Measurements from ENCODE around the gene LRMDA.

DNA sequence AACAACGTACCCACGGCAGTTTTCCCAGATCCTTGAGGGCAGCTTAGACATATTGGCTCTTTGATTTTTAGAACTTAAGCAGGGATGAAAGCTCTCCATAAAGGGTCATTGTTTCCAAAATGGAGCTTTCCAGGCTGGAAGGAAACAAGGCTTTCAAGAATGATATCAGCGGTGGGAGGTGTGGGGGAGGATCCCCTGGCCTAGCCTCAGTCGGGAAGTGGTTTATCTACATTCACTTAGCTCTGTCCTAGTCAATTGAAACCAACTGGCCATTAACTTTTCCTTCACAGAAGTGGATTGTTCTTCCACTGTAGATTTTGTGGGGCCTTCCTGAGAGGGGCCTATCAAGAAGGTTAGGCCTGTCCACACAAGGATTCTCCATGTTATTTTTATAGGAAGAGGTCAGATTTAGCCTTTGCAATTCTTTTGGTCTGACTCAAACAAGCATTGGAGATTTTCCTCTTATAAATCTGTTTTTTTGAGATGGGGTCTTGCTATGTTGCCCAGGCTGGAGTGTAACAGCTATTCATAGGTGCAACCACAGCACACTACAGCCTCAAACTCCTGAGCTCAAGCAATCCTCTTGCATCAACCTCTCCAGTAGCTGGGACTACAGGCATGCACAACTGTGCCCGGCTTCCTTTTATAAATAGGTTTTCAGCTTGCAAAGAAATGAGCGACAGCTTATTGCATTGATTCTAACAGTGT is 343.5 kb downstream of the LRMDA start:
- TF ChIP-seq, protein P1, sequence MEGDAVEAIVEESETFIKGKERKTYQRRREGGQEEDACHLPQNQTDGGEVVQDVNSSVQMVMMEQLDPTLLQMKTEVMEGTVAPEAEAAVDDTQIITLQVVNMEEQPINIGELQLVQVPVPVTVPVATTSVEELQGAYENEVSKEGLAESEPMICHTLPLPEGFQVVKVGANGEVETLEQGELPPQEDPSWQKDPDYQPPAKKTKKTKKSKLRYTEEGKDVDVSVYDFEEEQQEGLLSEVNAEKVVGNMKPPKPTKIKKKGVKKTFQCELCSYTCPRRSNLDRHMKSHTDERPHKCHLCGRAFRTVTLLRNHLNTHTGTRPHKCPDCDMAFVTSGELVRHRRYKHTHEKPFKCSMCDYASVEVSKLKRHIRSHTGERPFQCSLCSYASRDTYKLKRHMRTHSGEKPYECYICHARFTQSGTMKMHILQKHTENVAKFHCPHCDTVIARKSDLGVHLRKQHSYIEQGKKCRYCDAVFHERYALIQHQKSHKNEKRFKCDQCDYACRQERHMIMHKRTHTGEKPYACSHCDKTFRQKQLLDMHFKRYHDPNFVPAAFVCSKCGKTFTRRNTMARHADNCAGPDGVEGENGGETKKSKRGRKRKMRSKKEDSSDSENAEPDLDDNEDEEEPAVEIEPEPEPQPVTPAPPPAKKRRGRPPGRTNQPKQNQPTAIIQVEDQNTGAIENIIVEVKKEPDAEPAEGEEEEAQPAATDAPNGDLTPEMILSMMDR (IDR thresholded peaks at IDR 0.05): no peak
- no peak for TF ChIP-seq EP300 (IDR thresholded peaks at IDR 0.05)

Data from tibial nerve (tissue), 4 donors.